Measurements from ENCODE around the gene CLEC17A.

CLEC17A gene

DNA sequence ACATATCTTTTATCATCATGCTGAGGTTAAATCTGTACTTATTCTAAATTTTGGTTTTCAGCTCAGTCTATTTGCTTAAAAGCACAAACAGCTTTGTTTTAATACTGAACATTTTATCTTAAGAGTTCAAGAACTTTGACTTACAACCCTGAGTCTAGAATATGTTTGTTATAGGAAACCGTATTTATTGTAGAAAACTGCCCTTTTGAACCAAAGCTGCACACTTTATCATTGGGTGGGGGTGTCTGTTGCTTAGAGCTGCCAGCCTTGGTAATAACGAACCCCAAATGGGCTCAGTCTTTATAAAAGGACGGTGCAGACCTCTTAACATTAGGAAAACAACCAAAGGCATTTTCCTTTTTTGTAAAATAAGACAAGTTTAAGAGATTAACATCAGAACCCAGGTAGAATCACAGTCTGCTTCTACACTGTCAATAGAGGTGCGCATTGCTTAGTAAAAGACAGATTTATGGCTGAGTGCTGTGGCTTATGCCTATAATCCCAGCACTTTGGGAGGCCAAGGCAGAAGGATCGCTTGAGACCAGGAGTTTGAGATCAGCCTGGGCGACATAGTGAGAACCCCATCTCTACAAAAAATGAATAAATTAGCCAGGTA, 77.1 kb downstream of the CLEC17A start:
- no peak for DNase-seq

DNA sequence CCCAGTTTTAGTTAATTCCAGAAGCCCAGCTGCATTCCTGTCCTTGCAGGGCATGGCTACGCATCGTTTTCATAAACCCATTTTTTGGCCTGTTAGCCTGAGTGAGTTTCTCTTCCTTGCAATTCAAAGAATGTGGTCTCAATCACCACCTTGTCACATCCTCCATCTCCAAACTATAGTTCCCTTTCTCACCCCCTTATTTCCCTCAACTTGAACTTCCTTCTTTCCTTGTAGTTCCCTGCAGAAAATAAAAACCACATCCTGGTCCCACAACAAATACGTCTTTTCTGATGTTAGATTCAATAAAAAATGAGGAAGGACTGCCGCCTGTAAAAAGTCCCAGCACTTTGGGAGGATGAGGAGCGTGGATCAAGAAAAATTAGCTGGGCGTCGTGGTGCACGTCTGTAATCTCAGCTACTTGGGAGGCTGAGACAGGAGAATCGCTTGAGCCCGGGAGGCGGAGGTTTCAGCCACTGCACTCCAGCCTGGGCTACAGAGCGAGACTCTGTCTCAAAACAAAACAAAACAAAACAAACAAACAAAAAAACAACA, 78.6 kb downstream of the CLEC17A start:
- DNase-seq, result no peak

Data from effector CD8-positive, alpha-beta T cell (primary cell).